Endothelial cell (in vitro differentiated cells): Measurements from ENCODE around the gene RSPO1. TPM values are rescaled to one million over a fixed set of nuclear protein-coding genes. Genes with fewer than 3 reads are reported as not detected.

Source experiments
- DNase-seq: peaks from one replicate; pipeline ENCODE4 v3.0.0; 2021; ENCODE audit warnings: low spot score
- H3K27ac Mint-ChIP-seq: one replicate; pipeline ENCODE4 v1.8.0; 2021; ENCODE audit warnings: mixed read lengths, inconsistent platforms; ENCODE audit not compliant: unreplicated experiment
- H3K27me3 Mint-ChIP-seq: one replicate; pipeline ENCODE4 v1.8.0; 2021; ENCODE audit warnings: mild to moderate bottlenecking, moderate library complexity, mixed read lengths, inconsistent platforms; ENCODE audit not compliant: unreplicated experiment
- H3K36me3 Mint-ChIP-seq: one replicate; pipeline ENCODE4 v1.8.0; 2021; ENCODE audit warnings: mild to moderate bottlenecking, low read depth, mixed read lengths, inconsistent platforms; ENCODE audit not compliant: unreplicated experiment
- H3K4me1 Mint-ChIP-seq: one replicate; pipeline ENCODE4 v1.8.0; 2021; ENCODE audit warnings: mild to moderate bottlenecking, mixed read lengths, inconsistent platforms; ENCODE audit not compliant: unreplicated experiment
- H3K4me3 Mint-ChIP-seq: one replicate; pipeline ENCODE4 v1.8.0; 2021; ENCODE audit warnings: mild to moderate bottlenecking, mixed read lengths, inconsistent platforms; ENCODE audit not compliant: unreplicated experiment
- H3K9me3 Mint-ChIP-seq: one replicate; pipeline ENCODE4 v1.8.0; 2021; ENCODE audit warnings: mixed read lengths, inconsistent platforms; ENCODE audit not compliant: unreplicated experiment
- CTCF ChIP-seq: fragments of 200-600 bp; sonication (generic); IDR thresholded peaks from one replicate; pipeline ENCODE4 v1.5.0; 2021; ENCODE audit warnings: antibody characterized with exemption; ENCODE audit not compliant: unreplicated experiment
- total RNA-seq: library from RNA; stranded (reverse); fragmentation: NEBNext Ultra II Directional; extraction: Animal tissue kit (Norgen Biotek cat#: 25700); gene quantifications from one replicate; pipeline ENCODE4 v1.2.1, GENCODE V29; 2021; ENCODE audit not compliant: unreplicated experiment

The RSPO1 gene
- total RNA-seq, 1 donor from 2014 or later, result not detected

GRCh38 chr1:37622131-37622530 is 12.6 kb downstream of the RSPO1 start:
- Mint-ChIP-seq H3K27me3 (peaks cover 1% of the 10 kb centered on the region), H3K27ac (no peak overlapping the region)
- DNase-seq, result no peak

GRCh38 chr1:37621326-37621870 is 13.3 kb downstream of the RSPO1 start:
- Mint-ChIP-seq H3K4me1 (peaks cover 5% of the 10 kb centered on the region), H3K27ac (no peak overlapping the region), H3K4me3 (no peak overlapping the region), H3K27me3 (no peaks in the 10 kb centered on the region), H3K36me3 (no peaks in the 10 kb centered on the region), H3K9me3 (no peaks in the 10 kb centered on the region)
- no peak for TF ChIP-seq CTCF
- no peak for DNase-seq

More at GRCh38 chr1:37622131-37622530, 12.6 kb downstream of the RSPO1 start:
- Mint-ChIP-seq H3K4me3 (no peak overlapping the region), H3K36me3 (no peaks in the 10 kb centered on the region), H3K9me3 (no peaks in the 10 kb centered on the region), H3K4me1 (peaks cover 5% of the 10 kb centered on the region)
- TF ChIP-seq CTCF, result no peak

GRCh38 chr1:37620707-37621106 is 14.0 kb downstream of the RSPO1 start:
- Mint-ChIP-seq H3K36me3 (no peaks in the 10 kb centered on the region), H3K9me3 (no peaks in the 10 kb centered on the region)

GRCh38 chr1:37616330-37616729 is 18.4 kb downstream of the RSPO1 start:
- Mint-ChIP-seq H3K36me3 (no peaks in the 10 kb centered on the region), H3K4me3 (no peak overlapping the region), H3K27ac (no peak overlapping the region), H3K9me3 (no peaks in the 10 kb centered on the region), H3K4me1 (peaks cover 24% of the 10 kb centered on the region), H3K27me3 (peaks cover 9% of the 10 kb centered on the region)
- no peak for DNase-seq
- no peak for TF ChIP-seq CTCF

More at GRCh38 chr1:37620707-37621106, 14.0 kb downstream of the RSPO1 start:
- no peak for TF ChIP-seq CTCF
- H3K27me3 Mint-ChIP-seq, result peaks cover 2% of the 10 kb centered on the region
- H3K4me3 Mint-ChIP-seq, result no peak overlapping the region
- peaks cover 5% of the 10 kb centered on the region for H3K4me1 Mint-ChIP-seq
- DNase-seq, result no peak
- H3K27ac Mint-ChIP-seq, result no peak overlapping the region

- Mint-ChIP-seq H3K27ac (no peak overlapping the region), H3K27me3 (peaks cover 9% of the 10 kb centered on the region), H3K36me3 (no peaks in the 10 kb centered on the region), H3K4me3 (no peak overlapping the region), H3K9me3 (no peaks in the 10 kb centered on the region), H3K4me1 (peaks cover 20% of the 10 kb centered on the region)
- no peak for TF ChIP-seq CTCF
- DNase-seq, result no peak
Observed at GRCh38 chr1:37614105-37614504, 20.6 kb downstream of the RSPO1 start.
